H1 (cell line): Measurements from ENCODE around the gene TDRD9. TPM values are rescaled to one million over a fixed set of nuclear protein-coding genes. Genes with fewer than 3 reads are reported as not detected.

Experiments used
- CTCF ChIA-PET: fragments of 300-600 bp; sonication (Branson Sonifier 250); formaldehyde crosslinking; loops from one replicate; lab custom pipeline; 2021; ENCODE audit not compliant: partially characterized antibody; lab: Charles Lee
- POLR2A ChIA-PET: fragments of 300-600 bp; sonication (Branson Sonifier 250); formaldehyde crosslinking; loops from one replicate; lab custom pipeline; 2021; ENCODE audit warnings: inconsistent platforms; ENCODE audit not compliant: partially characterized antibody; lab: Charles Lee
- DNase-seq, 2 experiments: peaks; one replicate each; pipeline versions ENCODE4 v3.0.0 to v3.0.0-alpha.2; 2010 to 2022; ENCODE audit warnings: low spot score in 2 of 2, low read depth in 1 of 2, mixed read lengths in 1 of 2
- FAIRE-seq: peaks from 2 replicates; lab custom pipeline; 2011; peaks lifted over from hg19 to GRCh38; lab: Jason Lieb, UNC
- H2AFZ ChIP-seq: 2 replicates; pipeline ENCODE4 v1.8.1; 2012; ENCODE audit warnings: low read length, inconsistent platforms
- H2AK5ac ChIP-seq: 2 replicates; pipeline ENCODE4 v1.6.1; 2013; ENCODE audit warnings: low read depth, low read length
- H2BK120ac ChIP-seq: replicated peaks from 2 replicates; pipeline ENCODE3; 2013; ENCODE audit warnings: low read depth, low read length, inconsistent platforms
- H2BK12ac ChIP-seq: 2 replicates; pipeline ENCODE4 v1.6.1; 2013; ENCODE audit warnings: low read depth, low read length
- H2BK15ac ChIP-seq: 2 replicates; pipeline ENCODE4 v1.6.1; 2013; ENCODE audit warnings: low read length
- H2BK20ac ChIP-seq: 2 replicates; pipeline ENCODE4 v1.6.1; 2013; ENCODE audit warnings: low read length
- H2BK5ac ChIP-seq: 2 replicates; pipeline ENCODE4 v1.6.1; 2013; ENCODE audit warnings: low read depth, low read length
- H3K14ac ChIP-seq: 2 replicates; pipeline ENCODE4 v1.6.1; 2013; ENCODE audit warnings: inconsistent platforms; ENCODE audit not compliant: insufficient read length
- H3K18ac ChIP-seq: 2 replicates; pipeline ENCODE4 v1.6.1; 2013; ENCODE audit warnings: low read length; ENCODE audit errors: extremely low read depth
- H3K23ac ChIP-seq: 2 replicates; pipeline ENCODE4 v1.6.1; 2013; ENCODE audit warnings: inconsistent platforms; ENCODE audit not compliant: insufficient read length
- H3K23me2 ChIP-seq: 2 replicates; pipeline ENCODE4 v1.6.1; 2013; ENCODE audit warnings: low read depth, low read length
- H3K27ac ChIP-seq: 2 replicates; pipeline ENCODE4 v1.6.1; 2011; ENCODE audit warnings: low read depth, low read length, inconsistent platforms
- H3K27me3 ChIP-seq, 4 experiments: replicated peaks in 1 of 4; 1 replicate in 1 of 4; 2 replicates in 3 of 4; pipeline versions ENCODE4 v1.6.1 to v1.8.1; 2011 to 2013; ENCODE audit warnings: low read length in 3 of 4, mild to moderate bottlenecking in 3 of 4, inconsistent platforms in 2 of 4, mixed read lengths in 2 of 4, moderate library complexity in 1 of 4; ENCODE audit not compliant: control insufficient read depth in 3 of 4, insufficient read depth in 3 of 4; ENCODE audit errors: extremely low read depth in 1 of 4
- H3K36me3 ChIP-seq, 4 experiments: 2 replicates each; pipeline versions ENCODE4 v1.6.1 to v1.8.1; 2011 to 2013; ENCODE audit warnings: mild to moderate bottlenecking in 4 of 4, low read length in 3 of 4, moderate library complexity in 2 of 4, control low read depth in 1 of 4, inconsistent platforms in 1 of 4; ENCODE audit not compliant: insufficient read depth in 4 of 4, control insufficient read depth in 2 of 4
- H3K4ac ChIP-seq: replicated peaks from 2 replicates; pipeline ENCODE3; 2013; ENCODE audit warnings: low read length, low read depth, mixed read lengths, inconsistent platforms; ENCODE audit not compliant: insufficient read length
- H3K4me1 ChIP-seq, 4 experiments: replicated peaks in 1 of 4; 1 replicate in 1 of 4; 2 replicates in 3 of 4; pipeline versions ENCODE4 v1.6.1 to v1.8.1; 2011 to 2013; ENCODE audit warnings: low read length in 3 of 4, inconsistent platforms in 2 of 4, mixed read lengths in 1 of 4; ENCODE audit not compliant: insufficient read depth in 4 of 4, control insufficient read depth in 3 of 4
- H3K4me2 ChIP-seq, 2 experiments: 2 replicates each; pipeline versions ENCODE4 v1.6.1 to v1.8.1; 2011 to 2013; ENCODE audit warnings: low read depth in 2 of 2, low read length in 2 of 2, control low read depth in 1 of 2, inconsistent platforms in 1 of 2, mild to moderate bottlenecking in 1 of 2; ENCODE audit not compliant: insufficient read depth in 1 of 2
- H3K4me3 ChIP-seq, 4 experiments: fragments of 200-600, 300-600 bp in 1 of 4; sonication (generic), shearing (Covaris generic), sonication (Bioruptor Twin) in 1 of 4; 2 replicates each; pipeline versions ENCODE4 v1.5.1 to v1.8.1; 2011 to 2016; ENCODE audit warnings: low read length in 4 of 4, low read depth in 3 of 4, control low read depth in 2 of 4, inconsistent platforms in 2 of 4, mild to moderate bottlenecking in 2 of 4, mixed read lengths in 1 of 4, moderate library complexity in 1 of 4; ENCODE audit not compliant: insufficient read depth in 2 of 4; ENCODE audit errors: extremely low read depth in 1 of 4
- H3K56ac ChIP-seq: replicated peaks from 2 replicates; pipeline ENCODE3; 2013; ENCODE audit warnings: low read depth, mild to moderate bottlenecking, mixed read lengths, low read length, inconsistent platforms; ENCODE audit not compliant: insufficient read length
- H3K79me1 ChIP-seq: 2 replicates; pipeline ENCODE4 v1.6.1; 2013; ENCODE audit warnings: low read depth, low read length, control low read depth
- H3K79me2 ChIP-seq, 2 experiments: 2 replicates each; pipeline versions ENCODE4 v1.6.1 to v1.8.1; 2012 to 2013; ENCODE audit warnings: low read length in 2 of 2, mild to moderate bottlenecking in 2 of 2, inconsistent platforms in 1 of 2; ENCODE audit not compliant: insufficient read depth in 2 of 2, control insufficient read depth in 1 of 2
- H3K9ac ChIP-seq, 4 experiments: replicated peaks in 1 of 4; 1 replicate in 1 of 4; 2 replicates in 3 of 4; pipeline versions ENCODE4 v1.6.1 to v1.8.1; 2011 to 2013; ENCODE audit warnings: low read depth in 3 of 4, low read length in 3 of 4, control low read depth in 2 of 4, mild to moderate bottlenecking in 2 of 4, moderate library complexity in 2 of 4, inconsistent platforms in 1 of 4; ENCODE audit errors: extremely low read depth in 1 of 4
- H3K9me3 ChIP-seq, 2 experiments: 2 replicates each; pipeline versions ENCODE4 v1.6.1 to v1.8.1; 2012 to 2013; ENCODE audit warnings: mild to moderate bottlenecking in 2 of 2, moderate library complexity in 2 of 2, control low read depth in 1 of 2, inconsistent platforms in 1 of 2, low read depth in 1 of 2, low read length in 1 of 2, mixed read lengths in 1 of 2; ENCODE audit not compliant: insufficient read depth in 2 of 2
- H4K20me1 ChIP-seq, 2 experiments: replicated peaks in 1 of 2; 2 replicates each; pipeline versions ENCODE3 to v1.8.1; 2011 to 2013; ENCODE audit warnings: inconsistent platforms in 2 of 2, low read length in 2 of 2, mild to moderate bottlenecking in 1 of 2; ENCODE audit not compliant: insufficient read depth in 2 of 2, control insufficient read depth in 1 of 2
- H4K5ac ChIP-seq: 2 replicates; pipeline ENCODE4 v1.6.1; 2013; ENCODE audit warnings: low read length, low read depth, mixed read lengths, inconsistent platforms; ENCODE audit not compliant: insufficient read length
- H4K8ac ChIP-seq: 2 replicates; pipeline ENCODE4 v1.8.0; 2013; ENCODE audit warnings: mild to moderate bottlenecking, moderate library complexity, low read length, inconsistent platforms; ENCODE audit not compliant: insufficient read depth; ENCODE audit errors: extremely low read depth
- H4K91ac ChIP-seq: replicated peaks from 2 replicates; pipeline ENCODE3; 2013; ENCODE audit warnings: low read length, mixed read lengths, inconsistent platforms; ENCODE audit not compliant: insufficient read length
- CEBPB ChIP-seq: IDR thresholded peaks from 2 replicates; pipeline ENCODE4 v1.6.1; 2012; ENCODE audit warnings: low read depth, low read length
- CHD2 ChIP-seq: IDR thresholded peaks from 2 replicates; pipeline ENCODE4 v1.6.1; 2012; ENCODE audit warnings: low read length, improper control_type of control experiment
- HDAC6 ChIP-seq: IDR thresholded peaks from one replicate; pipeline ENCODE4 v1.7.1; 2012; ENCODE audit warnings: low read depth, mild to moderate bottlenecking, inconsistent platforms, low read length, moderate library complexity
- TEAD4 ChIP-seq: IDR thresholded peaks from 2 replicates; pipeline ENCODE4 v1.6.1; 2012; ENCODE audit warnings: low read depth, low read length, inconsistent platforms, mixed read lengths
- ZNF274 ChIP-seq: IDR thresholded peaks from 2 replicates; pipeline ENCODE4 v1.7.0; 2012; ENCODE audit warnings: low read length, borderline replicate concordance; ENCODE audit errors: extremely low read depth
- WGBS, 2 experiments: shearing (Covaris generic) in 1 of 2; methylation state at CpG; one replicate each; pipeline versions ENCODE4 v1.1.6 to v1.1.7; 2013 to 2015; ENCODE audit warnings: low lambda C conversion rate in 2 of 2, mixed read lengths in 2 of 2, inconsistent platforms in 1 of 2, low coverage in 1 of 2, missing lambda C conversion rate in 1 of 2; ENCODE audit not compliant: insufficient replicate concordance in 2 of 2, insufficient coverage in 1 of 2, insufficient read length in 1 of 2; ENCODE audit errors: extremely low coverage in 1 of 2, missing lambda C conversion rate in 1 of 2; 5-methylcytosine and 5-hydroxymethylcytosine counted together
- polyA plus RNA-seq, 7 experiments: library from polyadenylated mRNA; depleted of rRNA in 3 of 7; stranded (reverse) in 5 of 7; unstranded in 2 of 7; fragments of >200 nt in 5 of 7; fragments of 200-250 nt in 2 of 7; gene quantifications; 1 replicate in 5 of 7; 2 replicates in 1 of 7; 4 replicates in 1 of 7; pipeline versions ENCODE4 v1.2.1 to v1.2.3, GENCODE V29; 2011 to 2013; ENCODE audit warnings: missing spikeins in 2 of 7, mixed read lengths in 2 of 7
- total RNA-seq: library from RNA; stranded (reverse); fragmentation: NEBNext Ultra II Directional; extraction: Animal tissue kit (Norgen Biotek cat#: 25700); gene quantifications from 2 replicates; pipeline ENCODE4 v1.2.1, GENCODE V29; 2021

The TDRD9 gene
- total and polyA plus RNA-seq, 2 of the 8 experiments (the other 6 are each of a cell fraction or from before 2014, with no cell fraction given), result not detected

GRCh38 chr14:104020471-104020870 lies 92.2 kb downstream of the TDRD9 start:
- Histone ChIP-seq H3K4me1 (no peaks in the 10 kb centered on the region), H3K4me2 (no peak overlapping the region), H2BK20ac (no peak overlapping the region), H4K20me1 (no peaks in the 10 kb centered on the region), H2BK5ac (no peak overlapping the region), H3K79me2 (no peaks in the 10 kb centered on the region), H3K27ac (no peak overlapping the region), H3K27me3 (no peaks in the 10 kb centered on the region), H3K14ac (no peak overlapping the region), H2AK5ac (no peak overlapping the region), H3K18ac (no peak overlapping the region), H3K4me3 (no peak overlapping the region), H3K9ac (no peak overlapping the region), H2BK15ac (no peak overlapping the region), H3K23ac (no peak overlapping the region), H4K8ac (no peak overlapping the region), H3K23me2 (no peaks in the 10 kb centered on the region), H3K9me3 (no peaks in the 10 kb centered on the region), H2BK120ac (no peak overlapping the region), H2BK12ac (no peak overlapping the region), H2AFZ (no peak overlapping the region), H3K36me3 (no peaks in the 10 kb centered on the region), H4K91ac (no peak overlapping the region), H3K4ac (no peak overlapping the region), H4K5ac (no peak overlapping the region), H3K79me1 (no peaks in the 10 kb centered on the region), H3K56ac (no peak overlapping the region)
- POLR2A ChIA-PET, result no interaction called here
- WGBS, 2 experiments, result 95% methylated on average over 9 of the region's 9 CpGs; no CpG with 5 or more reads in 1 of the 2 experiments
- no peak for TF ChIP-seq CEBPB
- no peak for TF ChIP-seq TEAD4
- no peak for TF ChIP-seq CHD2
- TF ChIP-seq ZNF274, result no peak
- TF ChIP-seq HDAC6, result no peak
- DNase-seq (no peak), FAIRE-seq (no peak)
- CTCF ChIA-PET, result interaction anchor here (0.6 to 2.5 kb wide), 5 partner anchors 12 to 531 kb away, joined by 3 to 8 read pairs (median 5); no protein-coding TSS in a partner anchor
